GM19324 (cell line): ENCODE results near the gene DAG1.

Experiments used
- ATAC-seq: cut with Tn5 transposase; IDR thresholded peaks from one replicate; pipeline ENCODE4 v1.9.1; 2021; ENCODE audit warnings: mild to moderate bottlenecking, moderate library complexity; ENCODE audit not compliant: unreplicated experiment, low FRiP score

The DAG1 gene

GRCh38 chr3:49512781-49513355 lies 42.8 kb downstream of the DAG1 start:
- no peak for ATAC-seq

GRCh38 chr3:49513494-49514124 lies 43.5 kb downstream of the DAG1 start:
- ATAC-seq, result no peak

GRCh38 chr3:49518016-49518415 lies 47.9 kb downstream of the DAG1 start:
- no peak for ATAC-seq

GRCh38 chr3:49518441-49518840 lies 48.4 kb downstream of the DAG1 start:
- no peak for ATAC-seq

GRCh38 chr3:49519296-49519695 lies 49.2 kb downstream of the DAG1 start:
- no peak for ATAC-seq

GRCh38 chr3:49519916-49520385 lies 49.9 kb downstream of the DAG1 start:
- no peak for ATAC-seq

GRCh38 chr3:49523756-49524747 lies 54.0 kb downstream of the DAG1 start:
- ATAC-seq, result no peak

- no peak for ATAC-seq
Observed at GRCh38 chr3:49529567-49529966, 59.5 kb downstream of the DAG1 start.

- no peak for ATAC-seq
Observed at GRCh38 chr3:49530231-49530630, 60.2 kb downstream of the DAG1 start.

GRCh38 chr3:49530701-49531100 lies 60.6 kb downstream of the DAG1 start:
- no peak for ATAC-seq

- no peak for ATAC-seq
Observed at GRCh38 chr3:49531218-49531617, 61.2 kb downstream of the DAG1 start.

- ATAC-seq, result no peak
Observed at GRCh38 chr3:49531715-49532114, 61.6 kb downstream of the DAG1 start.

- ATAC-seq, result no peak
Observed at GRCh38 chr3:49533031-49533430, 63.0 kb downstream of the DAG1 start.

- ATAC-seq, result no peak
Observed at GRCh38 chr3:49533786-49534519, 63.9 kb downstream of the DAG1 start.

- no peak for ATAC-seq
Observed at GRCh38 chr3:49534581-49535441, 64.7 kb downstream of the DAG1 start.

GRCh38 chr3:49535971-49536874 lies 66.2 kb downstream of the DAG1 start:
- no peak for ATAC-seq

GRCh38 chr3:49536875-49537533 lies 66.9 kb downstream of the DAG1 start:
- no peak for ATAC-seq
